Mammary epithelial cell (primary cell): Measurements from ENCODE around the gene PTGDS.

Experiments
- CTCF ChIP-seq, 2 donors: IDR thresholded peaks in 1 of 2; conservative IDR thresholded peaks in 1 of 2; 2 replicates each; pipeline ENCODE4 v1.5.1; 2011 to 2012; ENCODE audit warnings: inconsistent platforms in 2 of 2, low read length in 2 of 2, mild to moderate bottlenecking in 2 of 2, control low read depth in 1 of 2, low read depth in 1 of 2; ENCODE audit not compliant: insufficient read depth in 1 of 2; ENCODE audit errors: extremely low read depth in 1 of 2
- EZH2 ChIP-seq: IDR thresholded peaks from 2 replicates; pipeline ENCODE4 v1.6.1; 2012; ENCODE audit warnings: low read length, inconsistent platforms, borderline replicate concordance

- no peak for TF ChIP-seq CTCF (conservative IDR thresholded peaks at IDR 0.05 in 1 of 2, IDR thresholded peaks at IDR 0.05 in 1 of 2; ENCODE audit: extremely low read depth in 1 of 2, insufficient read depth in 1 of 2, low read depth in 1 of 2, low read length in 2 of 2)
- no peak for TF ChIP-seq EZH2
These were observed 11.6 kb downstream of the PTGDS start for GRCh38 chr9:136988872-136989271.
